CD4-positive, alpha-beta T cell (primary cell): ENCODE data around the gene ATP11A. TPM values are rescaled to one million over a fixed set of nuclear protein-coding genes. Genes with fewer than 3 reads are reported as not detected.
A peak's percentile ranks its signal among the peaks of the same experiment; 100 is the strongest.

ENCODE experiments used
- ATAC-seq: fragments of 200-7000 bp; cut with Tn5 transposase; one replicate; pipeline ENCODE4 v1.10.0; 2022; ENCODE audit warnings: mild to moderate bottlenecking; ENCODE audit not compliant: poor library complexity
- CTCF ChIA-PET: fragments of 350-600 bp; sonication (Branson Sonifier 250); formaldehyde crosslinking; loops from one replicate; lab custom pipeline; 2021; ENCODE audit warnings: antibody characterized with exemption, inconsistent platforms; lab: Charles Lee
- POLR2A ChIA-PET: fragments of 350-600 bp; sonication (Branson Sonifier 250); formaldehyde crosslinking; loops from one replicate; lab custom pipeline; 2021; ENCODE audit warnings: antibody characterized with exemption, inconsistent platforms; lab: Charles Lee
- DNase-seq, 14 experiments: peaks; one replicate each; pipeline ENCODE4 v3.0.0-alpha.2; 2013 to 2020; ENCODE audit warnings: mixed read lengths in 2 of 14
- H3K27ac ChIP-seq, 2 donors: one replicate each; pipeline versions ENCODE4 v1.5.1 to v1.7.0; 2013; ENCODE audit warnings: low read length in 2 of 2, low read depth in 1 of 2, mild to moderate bottlenecking in 1 of 2
- H3K27me3 ChIP-seq, 2 experiments: 1 replicate in 1 of 2; 2 replicates in 1 of 2; pipeline versions ENCODE4 v1.6.1 to v1.7.0; 2013; ENCODE audit warnings: low read length in 2 of 2, control low read depth in 1 of 2, mild to moderate bottlenecking in 1 of 2, moderate library complexity in 1 of 2; ENCODE audit not compliant: insufficient read depth in 2 of 2, control insufficient read depth in 1 of 2
- H3K36me3 ChIP-seq: one replicate; pipeline ENCODE4 v1.6.1; 2013; ENCODE audit warnings: low read length, control low read depth; ENCODE audit not compliant: insufficient read depth
- H3K4me1 ChIP-seq: one replicate; pipeline ENCODE4 v1.6.1; 2013; ENCODE audit warnings: low read length, control low read depth; ENCODE audit not compliant: insufficient read depth
- H3K4me3 ChIP-seq: one replicate; pipeline ENCODE4 v1.5.1; 2013; ENCODE audit warnings: mild to moderate bottlenecking, low read length, moderate library complexity
- H3K9me3 ChIP-seq, 2 experiments: 1 replicate in 1 of 2; 2 replicates in 1 of 2; pipeline versions ENCODE4 v1.6.1 to v1.7.0; 2013; ENCODE audit warnings: low read length in 2 of 2, mild to moderate bottlenecking in 2 of 2, control low read depth in 1 of 2, moderate library complexity in 1 of 2; ENCODE audit not compliant: control insufficient read depth in 1 of 2, insufficient read depth in 1 of 2
- H3K27ac Mint-ChIP-seq: one replicate; pipeline ENCODE4 v1.8.0; 2020; ENCODE audit warnings: mixed read lengths
- H3K27me3 Mint-ChIP-seq: one replicate; pipeline ENCODE4 v1.8.0; 2021; ENCODE audit warnings: mixed read lengths
- H3K36me3 Mint-ChIP-seq: one replicate; pipeline ENCODE4 v1.8.0; 2021; ENCODE audit warnings: low read depth, mixed read lengths
- H3K4me1 Mint-ChIP-seq: one replicate; pipeline ENCODE4 v1.8.0; 2021; ENCODE audit warnings: low read depth, mixed read lengths
- H3K4me3 Mint-ChIP-seq: one replicate; pipeline ENCODE4 v1.8.0; 2020; ENCODE audit warnings: mild to moderate bottlenecking, mixed read lengths
- H3K9me3 Mint-ChIP-seq: one replicate; pipeline ENCODE4 v1.8.0; 2020; ENCODE audit warnings: mixed read lengths
- CTCF ChIP-seq: fragments of 200-600 bp; IDR thresholded peaks from one replicate; pipeline ENCODE4 v1.8.0; 2022; ENCODE audit warnings: antibody characterized with exemption, mild to moderate bottlenecking
- intact Hi-C, 2 experiments: fragments of 100-400 bp; cut with DNase I in 1 of 2; cut with micrococcal nuclease in 1 of 2; formaldehyde crosslinking; loops; one replicate each; pipeline versions ENCODE4 v1.15.1 to v1.9.0; 2023 to 2025; cut with DNase I, micrococcal nuclease
- total RNA-seq, 174 experiments: library from RNA in 2 of 174; stranded (reverse) in 2 of 174; gene quantifications; one replicate each; pipeline ENCODE4 v1.2.3 and lab custom pipeline; 2021 to 2026

ATP11A gene
- total RNA-seq, 2 experiments from 2014 or later: 56.7 to 66.8 TPM

GRCh38 chr13:112692104-112692503 lies 2.3 kb downstream of the ATP11A start:
- no peaks in the 10 kb centered on the region for H3K27me3 ChIP-seq
- no peak for DNase-seq
- H3K36me3 ChIP-seq: no peaks in the 10 kb centered on the region
- peaks cover 66% of the 10 kb centered on the region for H3K4me1 Mint-ChIP-seq
- H3K9me3 Mint-ChIP-seq: no peaks in the 10 kb centered on the region
- H3K4me3 ChIP-seq: peak overlapping the region; percentile 88
- POLR2A ChIA-PET: no interaction called here
- ATAC-seq: no peak
- no peak for TF ChIP-seq CTCF
- CTCF ChIA-PET: no interaction called here
- H3K27ac ChIP-seq: no peak overlapping the region
- no peaks in the 10 kb centered on the region for H3K27me3 Mint-ChIP-seq
- peak overlapping the region; percentile 92 for H3K4me3 Mint-ChIP-seq
- intact Hi-C loops: loop anchor here in 1 of 2 experiments (5.0 kb wide), 1 partner anchor 605 kb away; the partner anchor contains the start of gene LAMP1
- H3K9me3 ChIP-seq: no peaks in the 10 kb centered on the region
- H3K36me3 Mint-ChIP-seq: peaks cover 4% of the 10 kb centered on the region
- H3K27ac Mint-ChIP-seq: peak overlapping the region; percentile 69
- peaks cover 53% of the 10 kb centered on the region for H3K4me1 ChIP-seq

- Histone ChIP-seq H3K27ac (no peak overlapping the region), H3K4me1 (peaks cover 56% of the 10 kb centered on the region), H3K36me3 (no peaks in the 10 kb centered on the region), H3K4me3 (no peak overlapping the region), H3K27me3 (no peaks in the 10 kb centered on the region), H3K9me3 (no peaks in the 10 kb centered on the region)
- peak overlapping the region; percentile 92 for H3K4me3 Mint-ChIP-seq
- ChIA-PET CTCF (no interaction called here), POLR2A (no interaction called here)
- no peaks in the 10 kb centered on the region for H3K27me3 Mint-ChIP-seq
- H3K9me3 Mint-ChIP-seq: no peaks in the 10 kb centered on the region
- no peak for TF ChIP-seq CTCF
- no peak for DNase-seq
- H3K27ac Mint-ChIP-seq: peak overlapping the region; percentile 69
- H3K4me1 Mint-ChIP-seq: peaks cover 65% of the 10 kb centered on the region
- intact Hi-C loops: loop anchor here in 1 of 2 experiments (5.0 kb wide), 1 partner anchor 605 kb away; the partner anchor contains the start of gene LAMP1
- peaks cover 4% of the 10 kb centered on the region for H3K36me3 Mint-ChIP-seq
- no peak for ATAC-seq
These were observed 2.7 kb downstream of the ATP11A start for GRCh38 chr13:112692586-112692985.

- Histone ChIP-seq H3K9me3 (no peaks in the 10 kb centered on the region), H3K27ac (no peak overlapping the region), H3K4me1 (peaks cover 43% of the 10 kb centered on the region), H3K4me3 (no peak overlapping the region), H3K27me3 (no peaks in the 10 kb centered on the region), H3K36me3 (no peaks in the 10 kb centered on the region)
- TF ChIP-seq CTCF: no peak
- ChIA-PET CTCF (no interaction called here), POLR2A (interaction anchor here (0.7 kb wide), 1 partner anchor 16 kb away, joined by 3 read pairs; no protein-coding TSS in a partner anchor)
- H3K4me1 Mint-ChIP-seq: peaks cover 60% of the 10 kb centered on the region
- H3K4me3 Mint-ChIP-seq: peak overlapping the region; percentile 8
- no peaks in the 10 kb centered on the region for H3K9me3 Mint-ChIP-seq
- peaks cover 4% of the 10 kb centered on the region for H3K36me3 Mint-ChIP-seq
- ATAC-seq (no peak), DNase-seq (peak in 2 of 14 experiments; percentile 17 to 32)
- H3K27ac Mint-ChIP-seq: no peak overlapping the region
- H3K27me3 Mint-ChIP-seq: no peaks in the 10 kb centered on the region
- intact Hi-C loops: loop anchor here in 1 of 2 experiments (5.0 kb wide), 1 partner anchor 603 kb away; the partner anchor contains the start of gene LAMP1
These were observed 4.1 kb downstream of the ATP11A start for GRCh38 chr13:112693831-112694497.
